ENCODE data around the gene PHF10.
"Not testable (repeated sequence)": the region's sequence is repeated elsewhere in the genome, so short reads cannot be mapped to it uniquely, and the experiment has no call there.

GRCh38 chr6:169765789-169766188, 41.5 kb upstream of the PHF10 start:
- TF ChIP-seq RFX5, FOS (IDR thresholded peaks at IDR 0.05; ENCODE audit: low read depth, low read length): not testable (repeated sequence)
- TF ChIP-seq, protein P1, sequence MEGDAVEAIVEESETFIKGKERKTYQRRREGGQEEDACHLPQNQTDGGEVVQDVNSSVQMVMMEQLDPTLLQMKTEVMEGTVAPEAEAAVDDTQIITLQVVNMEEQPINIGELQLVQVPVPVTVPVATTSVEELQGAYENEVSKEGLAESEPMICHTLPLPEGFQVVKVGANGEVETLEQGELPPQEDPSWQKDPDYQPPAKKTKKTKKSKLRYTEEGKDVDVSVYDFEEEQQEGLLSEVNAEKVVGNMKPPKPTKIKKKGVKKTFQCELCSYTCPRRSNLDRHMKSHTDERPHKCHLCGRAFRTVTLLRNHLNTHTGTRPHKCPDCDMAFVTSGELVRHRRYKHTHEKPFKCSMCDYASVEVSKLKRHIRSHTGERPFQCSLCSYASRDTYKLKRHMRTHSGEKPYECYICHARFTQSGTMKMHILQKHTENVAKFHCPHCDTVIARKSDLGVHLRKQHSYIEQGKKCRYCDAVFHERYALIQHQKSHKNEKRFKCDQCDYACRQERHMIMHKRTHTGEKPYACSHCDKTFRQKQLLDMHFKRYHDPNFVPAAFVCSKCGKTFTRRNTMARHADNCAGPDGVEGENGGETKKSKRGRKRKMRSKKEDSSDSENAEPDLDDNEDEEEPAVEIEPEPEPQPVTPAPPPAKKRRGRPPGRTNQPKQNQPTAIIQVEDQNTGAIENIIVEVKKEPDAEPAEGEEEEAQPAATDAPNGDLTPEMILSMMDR (conservative IDR thresholded peaks at IDR 0.05; ENCODE audit: low read depth, low read length) = not testable (repeated sequence)

All from IMR-90 (cell line).